Measurements from ENCODE around the gene NUDT10. TPM values are rescaled to one million over a fixed set of nuclear protein-coding genes. Genes with fewer than 3 reads are reported as not detected.

NUDT10 gene
- total and polyA plus RNA-seq, 8 donors, result 0.12 to 10.6 (median 7.1) TPM

GRCh38 chrX:51334276-51334675 lies 1.7 kb downstream of the NUDT10 start:
- no peak overlapping the region for H3K27ac ChIP-seq
- H3K9me3 ChIP-seq, result no peaks in the 10 kb centered on the region
- no peak overlapping the region for H3K4me3 ChIP-seq
- H3K27me3 ChIP-seq, result peaks cover 6 to 12% of the 10 kb centered on the region in 2 donors
- no peaks in the 10 kb centered on the region for H3K4me1 ChIP-seq
- H3K36me3 ChIP-seq, result no peaks in the 10 kb centered on the region
- DNase-seq (no peak), ATAC-seq (no peak)
- intact Hi-C loops (cut with DNase I), result no loop called here
- no peak for TF ChIP-seq CTCF (IDR thresholded peaks at IDR 0.05)

- Histone ChIP-seq H3K27me3 (peaks cover 0 to 12% of the 10 kb centered on the region in 2 donors), H3K4me1 (no peaks in the 10 kb centered on the region), H3K4me3 (no peak overlapping the region), H3K27ac (no peak overlapping the region), H3K9me3 (no peaks in the 10 kb centered on the region), H3K36me3 (no peaks in the 10 kb centered on the region)
- ATAC-seq, result peak; percentile 81
- intact Hi-C loops (cut with DNase I), result no loop called here
- DNase-seq, result peak in 2 of 4 donors; percentile 9 to 31
- peak in 1 of 2 donors; percentile 37 for TF ChIP-seq CTCF (IDR thresholded peaks at IDR 0.05)
These were observed 4.0 kb downstream of the NUDT10 start for GRCh38 chrX:51336584-51336983.

DNA sequence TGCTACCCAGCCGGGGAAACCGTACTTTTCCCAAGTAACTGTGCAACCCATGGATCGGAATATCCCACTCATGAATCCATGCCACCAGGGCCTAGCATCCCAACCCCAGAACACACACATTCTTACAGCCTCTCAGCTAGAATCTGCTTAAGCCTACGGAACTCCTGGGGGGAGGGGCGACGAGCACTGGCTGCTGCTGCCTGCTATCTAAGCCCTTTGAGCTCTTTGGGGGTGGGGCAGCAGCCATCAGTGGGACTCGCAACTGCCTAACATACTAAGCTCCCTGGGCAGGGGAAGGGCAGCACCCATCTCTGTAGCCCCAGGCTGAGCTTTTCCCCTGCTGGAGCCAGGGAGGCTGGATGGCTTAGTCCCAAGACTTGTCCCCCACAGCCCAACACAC lies 28.6 kb downstream of the NUDT10 start:
- Histone ChIP-seq H3K27me3 (no peaks in the 10 kb centered on the region), H3K9me3 (peaks cover 0 to 6% of the 10 kb centered on the region in 2 donors), H3K27ac (no peak overlapping the region), H3K4me3 (no peak overlapping the region), H3K36me3 (no peaks in the 10 kb centered on the region), H3K4me1 (no peaks in the 10 kb centered on the region)
- intact Hi-C loops (cut with DNase I), result no loop called here
- no peak for TF ChIP-seq CTCF (IDR thresholded peaks at IDR 0.05)
- ATAC-seq (no peak), DNase-seq (no peak)

GRCh38 chrX:51376672-51377071 lies 44.0 kb downstream of the NUDT10 start:
- Histone ChIP-seq H3K4me1 (no peaks in the 10 kb centered on the region), H3K36me3 (no peaks in the 10 kb centered on the region), H3K27me3 (peaks cover 0 to 5% of the 10 kb centered on the region in 2 donors), H3K4me3 (no peak overlapping the region), H3K27ac (no peak overlapping the region), H3K9me3 (no peaks in the 10 kb centered on the region)
- ATAC-seq (no peak), DNase-seq (no peak)
- no peak for TF ChIP-seq CTCF (IDR thresholded peaks at IDR 0.05)
- intact Hi-C loops (cut with DNase I), result no loop called here

Other genes starting within 250 kb of the NUDT10 start
- under 1 TPM; 0.58 to 0.93 TPM for gene NUDT11, start 163.8 kb downstream of the NUDT10 start, total RNA-seq
- gene NUDT11, start 163.8 kb downstream of the NUDT10 start, polyA plus RNA-seq (ENCODE audit: insufficient read length in 6 of 6), result 1 to 10 TPM; 7.0 to 9.7 (median 8.5) TPM